EL (cell line): Measurements from ENCODE around the gene CACNA2D3.

Experiments used
- DNase-seq: peaks from one replicate; pipeline ENCODE4 v3.0.0-alpha.2; 2016

Gene CACNA2D3

DNA sequence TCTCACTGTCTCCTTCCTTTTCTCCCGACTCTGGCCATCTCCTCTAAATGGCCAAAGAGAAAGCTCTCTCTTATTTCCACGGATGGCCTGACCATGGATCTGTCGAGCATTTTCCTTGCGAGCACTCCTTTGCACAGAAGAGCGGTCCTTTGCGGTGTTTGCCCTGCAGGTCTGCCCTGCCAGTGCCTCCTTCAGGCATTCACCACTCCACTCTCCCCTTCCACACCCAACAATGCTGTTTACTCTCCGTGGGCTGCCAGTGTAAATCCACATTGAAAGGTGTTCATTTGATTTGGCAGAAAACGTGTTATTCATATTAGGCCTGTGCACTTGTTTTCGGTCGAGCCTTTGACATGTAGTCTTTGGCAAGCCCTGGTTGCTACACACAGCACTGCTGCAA, 49.6 kb downstream of the CACNA2D3 start:
- DNase-seq = no peak

GRCh38 chr3:54173371-54173770, 51.0 kb downstream of the CACNA2D3 start:
- no peak for DNase-seq

GRCh38 chr3:54176106-54176505, 53.8 kb downstream of the CACNA2D3 start:
- no peak for DNase-seq

GRCh38 chr3:54177816-54178215, 55.5 kb downstream of the CACNA2D3 start:
- DNase-seq = no peak

DNA sequence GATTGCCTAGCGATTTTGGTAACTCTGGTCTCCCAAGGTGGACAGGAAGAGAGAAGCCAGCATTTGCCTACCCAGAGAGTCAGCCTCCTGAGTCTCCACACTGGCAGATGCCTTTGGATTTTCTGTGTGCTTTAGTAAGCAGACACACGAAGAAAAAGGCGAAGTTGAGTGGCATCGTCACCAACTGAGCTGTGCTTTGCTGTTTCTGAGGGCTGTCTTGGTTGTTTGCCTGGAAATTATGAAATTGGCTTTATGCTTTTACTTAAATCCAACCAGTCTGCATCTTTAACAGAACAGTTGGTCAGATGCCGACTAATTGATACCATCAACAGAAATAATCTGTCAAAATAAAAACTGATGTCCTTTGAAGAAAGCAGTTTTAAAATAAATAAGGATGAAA, 56.0 kb downstream of the CACNA2D3 start:
- no peak for DNase-seq

DNA sequence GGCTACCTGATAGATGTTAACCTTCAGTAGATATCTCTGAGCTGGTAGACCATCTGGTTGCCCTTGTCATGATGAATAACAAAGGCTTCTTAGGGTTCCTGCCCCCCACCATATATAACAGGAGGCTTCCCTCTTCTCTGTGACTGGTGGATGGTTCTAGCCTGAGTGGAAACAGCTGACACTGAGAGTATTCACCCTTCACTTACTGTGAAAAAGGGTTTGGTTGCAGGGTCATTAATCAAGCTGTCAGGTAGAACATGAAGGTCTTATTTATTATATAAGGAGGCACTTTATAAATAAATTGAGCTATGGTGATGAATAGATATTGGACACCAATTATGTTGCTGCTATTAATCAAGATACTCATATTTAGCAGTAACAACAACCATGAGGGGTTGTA, 58.6 kb downstream of the CACNA2D3 start:
- no peak for DNase-seq

GRCh38 chr3:54182242-54182641, 59.9 kb downstream of the CACNA2D3 start:
- DNase-seq = no peak

DNA sequence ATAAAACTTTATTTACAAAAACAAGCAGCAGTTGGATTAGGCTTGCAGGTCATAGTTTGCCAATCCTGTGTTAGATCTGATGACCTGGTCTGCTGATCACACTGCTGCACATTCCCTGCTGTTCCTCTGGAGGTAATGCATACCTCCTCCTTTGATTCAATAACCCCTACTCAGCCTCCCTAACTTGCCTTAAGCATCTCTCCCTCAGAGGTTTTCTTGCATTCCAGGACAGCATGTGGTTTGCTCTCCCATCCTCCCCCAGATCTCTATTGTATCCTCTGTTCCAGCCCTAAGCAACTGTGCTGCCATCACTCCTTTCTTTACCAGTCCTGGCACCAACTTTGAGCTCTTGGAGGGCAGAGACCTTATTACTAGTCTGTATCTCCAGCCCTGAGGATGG, 63.4 kb downstream of the CACNA2D3 start:
- no peak for DNase-seq

DNA sequence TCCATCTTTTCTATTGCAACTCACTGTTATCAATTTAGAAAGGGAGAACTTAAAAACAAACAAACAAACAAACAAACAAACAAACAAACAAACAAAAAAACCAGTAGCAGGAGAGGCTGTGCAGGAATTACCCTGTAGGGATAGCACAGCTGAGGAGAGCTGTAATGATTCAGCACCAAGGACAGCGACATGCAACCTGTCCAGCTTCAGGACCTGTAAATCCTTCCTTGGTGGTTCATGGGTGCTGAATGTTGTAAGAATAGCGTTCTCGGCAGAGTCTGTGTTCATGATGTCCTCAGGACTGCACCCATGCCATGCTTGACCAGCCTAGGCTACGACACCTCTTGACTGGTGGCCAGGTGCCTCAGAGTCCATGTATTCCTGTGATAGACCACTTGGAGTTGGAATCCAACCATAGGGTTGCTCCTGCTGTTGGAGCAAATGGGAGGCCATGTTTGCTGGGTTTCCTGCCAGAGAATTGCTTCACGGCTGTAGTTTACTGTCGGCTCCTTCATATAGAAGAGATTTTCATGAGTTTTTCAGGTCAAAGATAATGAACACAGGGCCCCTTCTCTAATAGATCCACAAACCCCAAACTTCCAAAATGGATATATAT, 65.9 kb downstream of the CACNA2D3 start:
- DNase-seq = peak; percentile 27

- DNase-seq = no peak
Measured at GRCh38 chr3:54191220-54191619, 68.9 kb downstream of the CACNA2D3 start.

- DNase-seq = no peak
Measured at GRCh38 chr3:54192026-54192425, 69.7 kb downstream of the CACNA2D3 start.

DNA sequence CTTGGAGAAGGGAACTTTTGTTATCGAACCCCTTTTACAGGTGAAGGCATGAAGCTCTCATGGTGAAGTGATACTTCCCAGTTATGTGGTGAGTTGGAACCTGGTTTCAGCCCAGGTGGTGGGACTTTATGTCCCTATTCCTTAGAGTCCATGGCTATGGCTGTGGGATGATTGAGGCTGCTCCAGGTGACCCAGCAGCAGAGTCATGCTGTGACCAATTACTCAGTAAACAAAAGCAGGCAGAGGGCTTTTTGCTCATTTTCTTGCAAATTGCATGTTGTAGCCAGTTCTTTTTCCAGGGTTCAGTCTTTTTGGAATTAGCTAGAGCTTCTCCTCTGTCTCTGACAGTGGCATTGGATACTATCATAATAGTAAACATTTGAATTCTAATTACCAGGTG, 70.7 kb downstream of the CACNA2D3 start:
- DNase-seq = no peak

DNA sequence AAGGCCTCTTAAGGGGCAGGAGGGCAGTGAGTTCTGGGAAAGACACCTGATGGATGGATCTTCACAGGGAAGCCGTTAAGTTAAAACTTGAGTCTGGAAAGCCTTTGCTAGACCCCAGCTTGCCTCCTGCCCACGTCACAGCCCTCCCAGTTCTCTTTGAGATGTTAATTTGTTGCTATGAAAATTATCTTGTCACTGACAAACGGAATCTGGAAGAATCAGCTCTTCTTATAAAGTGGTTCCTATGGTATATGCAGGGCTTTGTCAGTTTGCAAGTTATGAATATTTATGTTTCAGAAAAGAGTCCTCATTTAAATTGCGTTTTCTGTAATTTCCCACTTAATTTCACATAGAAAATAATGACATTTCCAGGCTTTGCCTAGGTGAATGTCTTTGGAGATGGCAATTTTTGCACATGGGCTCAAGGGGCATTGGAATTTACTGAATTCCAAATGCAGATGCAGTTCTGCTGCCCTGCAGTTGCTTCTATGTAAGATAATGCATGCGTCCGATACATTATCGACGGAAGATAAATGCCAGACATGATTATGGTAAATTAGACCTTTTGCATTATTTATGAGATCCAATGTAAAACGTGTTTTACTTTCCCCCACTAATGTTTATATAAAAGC, 74.1 kb downstream of the CACNA2D3 start:
- no peak for DNase-seq

- DNase-seq = no peak
Measured at GRCh38 chr3:54197509-54197908, 75.2 kb downstream of the CACNA2D3 start.

DNA sequence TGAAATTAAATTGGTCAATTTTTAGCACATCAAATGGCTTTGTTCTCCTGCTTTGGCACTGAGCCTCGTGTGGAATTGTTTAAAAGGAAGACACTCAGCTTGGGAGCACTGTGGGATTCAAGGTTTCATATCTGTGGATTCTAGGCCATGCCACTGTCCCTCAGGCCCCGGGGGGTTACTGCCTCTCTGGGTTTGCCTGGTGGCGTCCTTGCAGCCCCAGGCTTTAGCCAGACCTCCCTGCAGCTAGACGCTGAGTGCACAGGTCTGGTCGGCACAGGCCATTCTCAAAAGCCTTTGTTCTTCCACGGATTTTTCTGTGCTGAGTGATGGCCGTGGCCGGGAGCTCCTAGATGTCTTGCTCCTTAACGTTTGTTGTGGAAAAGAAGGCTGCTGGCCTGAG, 76.2 kb downstream of the CACNA2D3 start:
- DNase-seq = no peak

GRCh38 chr3:54202054-54202453, 79.7 kb downstream of the CACNA2D3 start:
- DNase-seq = no peak

GRCh38 chr3:54202651-54203248, 80.4 kb downstream of the CACNA2D3 start:
- DNase-seq = no peak

DNA sequence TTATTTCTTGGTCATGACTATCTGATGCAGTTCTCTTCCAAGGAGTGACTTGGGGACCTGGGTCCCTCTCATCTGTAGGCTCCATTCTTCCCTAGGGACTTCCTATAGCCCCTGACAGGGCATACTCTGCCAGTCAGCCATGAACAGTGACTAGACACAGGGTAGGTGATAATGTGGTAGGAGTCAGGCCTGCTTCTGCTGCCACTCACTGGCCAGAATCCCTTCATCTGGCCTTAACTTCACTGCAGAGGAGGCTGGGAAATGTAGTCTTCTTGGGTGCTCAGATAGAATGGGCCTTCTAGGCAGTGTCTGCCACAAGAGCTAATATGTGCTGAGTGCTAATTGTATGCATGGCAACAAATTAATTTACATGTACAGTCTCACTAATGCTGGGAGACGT, 84.5 kb downstream of the CACNA2D3 start:
- no peak for DNase-seq

DNA sequence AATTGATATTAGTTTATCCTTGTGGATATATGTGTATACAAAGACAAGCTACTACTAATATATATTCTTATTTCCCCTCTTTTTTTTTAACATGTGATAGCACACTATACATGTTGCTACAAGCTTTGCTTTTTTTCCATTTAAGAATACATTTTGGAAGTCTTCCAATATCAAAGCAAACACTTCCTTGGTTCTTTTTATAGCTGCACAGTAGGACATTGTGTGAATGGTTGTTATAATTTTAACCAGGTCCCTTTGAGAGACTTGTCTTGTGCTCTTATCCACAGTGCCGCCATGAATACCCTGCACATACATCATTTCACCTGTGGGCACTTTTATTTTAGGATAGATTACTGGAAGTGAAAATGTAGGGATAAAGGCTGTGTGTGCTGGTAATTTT, 88.7 kb downstream of the CACNA2D3 start:
- DNase-seq = no peak

DNA sequence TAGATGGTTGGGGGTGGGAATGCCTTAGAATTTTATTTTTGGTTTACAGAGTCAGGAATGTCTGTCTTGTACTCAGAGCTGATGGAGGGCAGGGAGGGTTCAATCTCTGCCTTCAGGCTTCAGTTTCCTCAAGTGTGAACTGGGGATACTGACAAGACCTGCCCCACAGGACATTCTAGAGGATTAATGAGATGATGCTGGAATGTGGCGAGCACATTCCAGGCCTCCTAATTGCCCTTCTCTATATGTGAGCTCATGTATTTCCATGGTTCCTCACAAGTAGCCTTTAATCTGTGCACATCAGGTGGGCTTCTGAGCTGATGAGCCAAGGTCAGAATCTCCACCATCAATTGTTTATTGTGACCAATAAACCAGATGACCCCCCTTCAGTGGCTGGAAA, 90.4 kb downstream of the CACNA2D3 start:
- no peak for DNase-seq

DNA sequence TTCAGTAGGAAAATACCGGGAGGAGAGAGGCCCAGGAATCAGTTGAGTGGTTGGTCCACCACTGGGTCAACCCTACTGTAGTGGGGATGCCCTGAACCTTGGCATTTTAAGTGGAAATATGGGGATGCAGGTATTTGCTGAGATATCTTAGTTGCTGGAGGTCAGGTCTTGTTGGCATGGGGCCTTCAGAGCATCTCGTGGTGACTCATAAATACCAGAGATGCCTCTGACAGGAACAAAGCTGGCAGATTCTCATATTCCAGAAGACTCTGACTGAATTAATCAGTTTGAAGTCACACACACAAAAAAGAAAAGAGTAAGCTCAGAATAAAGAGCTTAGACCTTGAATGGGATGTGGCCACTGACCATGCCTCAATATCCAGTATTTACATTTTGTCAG, 91.6 kb downstream of the CACNA2D3 start:
- peak; percentile 14 for DNase-seq

- DNase-seq = no peak
Measured at GRCh38 chr3:54214845-54215244, 92.5 kb downstream of the CACNA2D3 start.

GRCh38 chr3:54215521-54215920, 93.2 kb downstream of the CACNA2D3 start:
- no peak for DNase-seq

GRCh38 chr3:54217828-54218227, 95.5 kb downstream of the CACNA2D3 start:
- no peak for DNase-seq

- no peak for DNase-seq
Measured at GRCh38 chr3:54222316-54222715, 100.0 kb downstream of the CACNA2D3 start.
